Trophoblast cell (in vitro differentiated cells and primary cell): Measurements from ENCODE around the gene MMD2.

Experiments used
- DNase-seq, 2 donors: peaks; one replicate each; pipeline ENCODE4 v3.0.0-alpha.2; 2016
- H2AFZ ChIP-seq: 2 replicates; pipeline ENCODE4 v1.6.1; 2013; ENCODE audit warnings: low read length, moderate library complexity, mild to moderate bottlenecking; ENCODE audit not compliant: insufficient read depth, poor library complexity
- H2AK5ac ChIP-seq: 2 replicates; pipeline ENCODE4 v1.6.1; 2013; ENCODE audit warnings: mild to moderate bottlenecking, low read length
- H2BK120ac ChIP-seq: 2 replicates; pipeline ENCODE4 v1.6.1; 2013; ENCODE audit warnings: low read length, mild to moderate bottlenecking, moderate library complexity; ENCODE audit not compliant: insufficient read depth, poor library complexity
- H2BK12ac ChIP-seq: 2 replicates; pipeline ENCODE4 v1.6.1; 2013; ENCODE audit warnings: mild to moderate bottlenecking, low read length, moderate library complexity
- H2BK5ac ChIP-seq: 2 replicates; pipeline ENCODE4 v1.6.1; 2013; ENCODE audit warnings: low read length, low read depth, moderate library complexity, mild to moderate bottlenecking; ENCODE audit not compliant: poor library complexity
- H3K14ac ChIP-seq: 2 replicates; pipeline ENCODE4 v1.6.1; 2013; ENCODE audit warnings: mild to moderate bottlenecking, low read length
- H3K18ac ChIP-seq: 2 replicates; pipeline ENCODE4 v1.6.1; 2013; ENCODE audit warnings: mild to moderate bottlenecking, low read length
- H3K23ac ChIP-seq: 2 replicates; pipeline ENCODE4 v1.6.1; 2013; ENCODE audit warnings: low read length
- H3K27ac ChIP-seq: 2 replicates; pipeline ENCODE4 v1.5.1; 2013; ENCODE audit warnings: low read depth, mild to moderate bottlenecking, inconsistent platforms, low read length, moderate library complexity
- H3K27me3 ChIP-seq: 2 replicates; pipeline ENCODE4 v1.6.1; 2013; ENCODE audit warnings: inconsistent platforms, mild to moderate bottlenecking, low read length, moderate library complexity; ENCODE audit not compliant: insufficient read depth
- H3K36me3 ChIP-seq, 2 experiments: 1 replicate in 1 of 2; 2 replicates in 1 of 2; pipeline ENCODE4 v1.6.1; 2013; ENCODE audit warnings: low read length in 2 of 2, mild to moderate bottlenecking in 2 of 2, moderate library complexity in 1 of 2; ENCODE audit not compliant: insufficient read depth in 2 of 2, control insufficient read depth in 1 of 2
- H3K4ac ChIP-seq: 2 replicates; pipeline ENCODE4 v1.6.1; 2013; ENCODE audit warnings: low read depth, mild to moderate bottlenecking, low read length, moderate library complexity
- H3K4me1 ChIP-seq, 2 experiments: 1 replicate in 1 of 2; 2 replicates in 1 of 2; pipeline ENCODE4 v1.6.1; 2013; ENCODE audit warnings: low read length in 2 of 2, mild to moderate bottlenecking in 2 of 2, moderate library complexity in 1 of 2; ENCODE audit not compliant: insufficient read depth in 2 of 2, control insufficient read depth in 1 of 2
- H3K4me2 ChIP-seq: 2 replicates; pipeline ENCODE4 v1.6.1; 2013; ENCODE audit warnings: inconsistent platforms, mild to moderate bottlenecking, low read length, moderate library complexity
- H3K4me3 ChIP-seq: 2 replicates; pipeline ENCODE4 v1.5.1; 2013; ENCODE audit warnings: mild to moderate bottlenecking, low read depth, low read length, inconsistent platforms
- H3K79me1 ChIP-seq: one replicate; pipeline ENCODE4 v1.6.1; 2013; ENCODE audit warnings: low read length
- H3K79me2 ChIP-seq: 2 replicates; pipeline ENCODE4 v1.6.1; 2013; ENCODE audit warnings: low read length, mild to moderate bottlenecking; ENCODE audit not compliant: control insufficient read depth, insufficient read depth, poor library complexity
- H3K9ac ChIP-seq: 2 replicates; pipeline ENCODE4 v1.6.1; 2013; ENCODE audit warnings: mild to moderate bottlenecking, low read length
- H3K9me3 ChIP-seq: 2 replicates; pipeline ENCODE4 v1.6.1; 2013; ENCODE audit warnings: low read depth, mild to moderate bottlenecking, control low read depth, inconsistent platforms, low read length; ENCODE audit not compliant: insufficient read depth
- H4K12ac ChIP-seq: 2 replicates; pipeline ENCODE4 v1.6.1; 2013; ENCODE audit warnings: low read depth, mild to moderate bottlenecking, low read length, moderate library complexity
- H4K8ac ChIP-seq: 2 replicates; pipeline ENCODE4 v1.6.1; 2013; ENCODE audit warnings: low read depth, mild to moderate bottlenecking, low read length, moderate library complexity
- H4K91ac ChIP-seq: one replicate; pipeline ENCODE4 v1.6.1; 2013; ENCODE audit warnings: low read depth, mild to moderate bottlenecking, low read length, moderate library complexity
- WGBS: extraction: QIAGEN DNeasy Blood & Tissue Kit; methylation state at CpG from one replicate; pipeline ENCODE4 v1.1.7; 2013; ENCODE audit warnings: missing lambda C conversion rate; ENCODE audit not compliant: insufficient read length, insufficient coverage; ENCODE audit errors: extremely low coverage; 5-methylcytosine and 5-hydroxymethylcytosine counted together

Gene MMD2

GRCh38 chr7:4999369-4999950, 40.5 kb upstream of the MMD2 start:
- Histone ChIP-seq H3K79me1 (no peaks in the 10 kb centered on the region), H2AFZ (no peak overlapping the region), H3K9ac (no peak overlapping the region), H2AK5ac (no peak overlapping the region), H3K27me3 (no peaks in the 10 kb centered on the region), H4K8ac (no peak overlapping the region), H4K12ac (no peak overlapping the region), H3K4ac (no peak overlapping the region), H2BK120ac (no peak overlapping the region), H2BK12ac (no peak overlapping the region), H3K4me2 (no peak overlapping the region), H3K27ac (no peak overlapping the region), H3K79me2 (no peaks in the 10 kb centered on the region), H3K4me1 (no peaks in the 10 kb centered on the region), H3K36me3 (peaks cover 37 to 38% of the 10 kb centered on the region in 2 experiments), H3K4me3 (no peak overlapping the region), H4K91ac (no peak overlapping the region), H3K14ac (no peak overlapping the region), H3K18ac (no peak overlapping the region), H3K9me3 (no peaks in the 10 kb centered on the region), H2BK5ac (no peak overlapping the region), H3K23ac (no peak overlapping the region)
- no CpG with 5 or more reads among the region's 5 CpGs for WGBS
- no peak for DNase-seq

- H3K9ac ChIP-seq = no peak overlapping the region
- no peak for DNase-seq
- no peak overlapping the region for H3K27ac ChIP-seq
- no peaks in the 10 kb centered on the region for H3K79me2 ChIP-seq
- H3K79me1 ChIP-seq = no peaks in the 10 kb centered on the region
- H2AFZ ChIP-seq = no peak overlapping the region
- H2BK5ac ChIP-seq = no peak overlapping the region
- H2AK5ac ChIP-seq = no peak overlapping the region
- H3K27me3 ChIP-seq = no peaks in the 10 kb centered on the region
- no peak overlapping the region for H3K23ac ChIP-seq
- H4K8ac ChIP-seq = no peak overlapping the region
- H3K14ac ChIP-seq = no peak overlapping the region
- no peak overlapping the region for H4K91ac ChIP-seq
- WGBS = no CpG with 5 or more reads among the region's 7 CpGs
- no peaks in the 10 kb centered on the region for H3K4me1 ChIP-seq
- no peak overlapping the region for H3K4ac ChIP-seq
- no peak overlapping the region for H3K4me3 ChIP-seq
- H2BK12ac ChIP-seq = no peak overlapping the region
- H2BK120ac ChIP-seq = no peak overlapping the region
- peaks cover 40 to 43% of the 10 kb centered on the region in 2 experiments for H3K36me3 ChIP-seq
- H3K18ac ChIP-seq = no peak overlapping the region
- no peak overlapping the region for H3K4me2 ChIP-seq
- no peak overlapping the region for H4K12ac ChIP-seq
- no peaks in the 10 kb centered on the region for H3K9me3 ChIP-seq
Observed at GRCh38 chr7:4998910-4999309, 39.9 kb upstream of the MMD2 start.

GRCh38 chr7:4998244-4998643, 39.3 kb upstream of the MMD2 start:
- no peak for DNase-seq
- Histone ChIP-seq H3K4me2 (no peak overlapping the region), H3K23ac (no peak overlapping the region), H3K4ac (no peak overlapping the region), H3K4me1 (no peaks in the 10 kb centered on the region), H3K9ac (no peak overlapping the region), H4K12ac (no peak overlapping the region), H4K91ac (no peak overlapping the region), H4K8ac (no peak overlapping the region), H3K18ac (no peak overlapping the region), H3K27ac (no peak overlapping the region), H3K9me3 (no peaks in the 10 kb centered on the region), H3K4me3 (no peak overlapping the region), H3K79me2 (no peaks in the 10 kb centered on the region), H2AFZ (no peak overlapping the region), H3K14ac (no peak overlapping the region), H3K27me3 (no peaks in the 10 kb centered on the region), H2AK5ac (no peak overlapping the region), H3K79me1 (no peaks in the 10 kb centered on the region), H3K36me3 (peaks cover 44 to 49% of the 10 kb centered on the region in 2 experiments), H2BK120ac (no peak overlapping the region), H2BK5ac (no peak overlapping the region), H2BK12ac (no peak overlapping the region)
- WGBS = no CpG with 5 or more reads among the region's 3 CpGs

DNA sequence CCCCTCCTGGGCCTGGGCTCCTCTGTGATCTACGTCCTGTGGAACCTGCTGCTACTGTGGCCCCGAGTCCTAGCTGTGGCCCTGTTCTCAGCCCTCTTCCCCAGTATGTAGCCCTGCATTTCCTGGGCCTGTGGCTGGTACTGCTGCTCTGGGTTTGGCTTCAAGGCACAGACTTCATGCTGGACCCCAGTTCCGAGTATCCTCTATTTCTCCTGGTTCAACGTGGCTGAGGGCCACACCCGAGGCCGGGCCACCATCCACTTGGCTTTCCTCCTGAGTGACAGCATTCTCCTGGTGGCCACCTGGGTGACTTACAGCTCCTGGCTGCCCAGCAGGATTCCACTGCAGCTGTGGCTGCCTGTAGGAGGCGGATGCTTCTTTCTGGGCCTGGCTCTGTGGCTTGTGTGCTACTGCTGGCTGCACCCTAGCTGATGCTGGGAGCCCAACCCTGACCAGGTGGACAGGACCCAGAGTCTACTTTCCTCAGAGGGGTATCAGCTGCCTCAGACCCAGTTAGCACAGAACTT, 37.8 kb upstream of the MMD2 start:
- no peak overlapping the region for H3K14ac ChIP-seq
- H3K4me3 ChIP-seq = no peak overlapping the region
- peaks cover 53 to 62% of the 10 kb centered on the region in 2 experiments for H3K36me3 ChIP-seq
- H2BK5ac ChIP-seq = no peak overlapping the region
- no peak overlapping the region for H3K27ac ChIP-seq
- no peak overlapping the region for H2BK12ac ChIP-seq
- no peaks in the 10 kb centered on the region for H3K79me2 ChIP-seq
- no peak overlapping the region for H2BK120ac ChIP-seq
- no peak overlapping the region for H3K9ac ChIP-seq
- no peak overlapping the region for H2AK5ac ChIP-seq
- no peaks in the 10 kb centered on the region for H3K79me1 ChIP-seq
- WGBS = no CpG with 5 or more reads among the region's 7 CpGs
- H4K91ac ChIP-seq = no peak overlapping the region
- H3K9me3 ChIP-seq = no peaks in the 10 kb centered on the region
- H3K27me3 ChIP-seq = no peaks in the 10 kb centered on the region
- no peak overlapping the region for H3K23ac ChIP-seq
- no peak overlapping the region for H4K12ac ChIP-seq
- H2AFZ ChIP-seq = no peak overlapping the region
- H3K4me1 ChIP-seq = no peaks in the 10 kb centered on the region
- H3K4me2 ChIP-seq = no peak overlapping the region
- no peak overlapping the region for H3K18ac ChIP-seq
- H4K8ac ChIP-seq = no peak overlapping the region
- H3K4ac ChIP-seq = no peak overlapping the region
- DNase-seq = no peak
